ENCODE data around the gene EIF3L. TPM values are rescaled to one million over a fixed set of nuclear protein-coding genes. Genes with fewer than 3 reads are reported as not detected.

The EIF3L gene
- total RNA-seq, 2 experiments from 2014 or later, result 533 to 559 TPM

DNA sequence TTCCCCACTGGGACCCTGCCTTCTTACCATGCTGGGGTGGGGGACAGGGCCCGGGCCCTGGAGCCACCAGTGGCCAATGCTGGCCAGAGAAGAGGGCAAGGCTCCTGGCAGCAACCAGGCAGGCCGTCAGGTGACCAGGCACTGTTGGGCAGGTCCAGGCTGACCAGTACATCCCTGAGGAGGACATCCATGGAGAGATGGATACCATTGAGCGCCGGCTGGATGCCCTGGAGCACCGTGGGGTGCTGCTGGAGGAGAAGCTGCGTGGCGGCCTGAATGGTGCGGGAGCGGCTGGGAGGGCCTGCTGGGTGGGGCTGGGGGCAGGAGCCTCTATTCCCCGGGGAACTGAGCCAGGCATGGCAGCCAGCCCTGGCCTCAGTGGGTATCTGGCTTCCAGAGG is 83.2 kb downstream of the EIF3L start:
- CTCF ChIA-PET, result interaction anchor here (0.6 to 1.3 kb wide), 4 partner anchors 7 to 380 kb away, joined by 3 to 5 read pairs (median 3); no protein-coding TSS in a partner anchor
- POLR2A ChIA-PET, result no interaction called here

DNA sequence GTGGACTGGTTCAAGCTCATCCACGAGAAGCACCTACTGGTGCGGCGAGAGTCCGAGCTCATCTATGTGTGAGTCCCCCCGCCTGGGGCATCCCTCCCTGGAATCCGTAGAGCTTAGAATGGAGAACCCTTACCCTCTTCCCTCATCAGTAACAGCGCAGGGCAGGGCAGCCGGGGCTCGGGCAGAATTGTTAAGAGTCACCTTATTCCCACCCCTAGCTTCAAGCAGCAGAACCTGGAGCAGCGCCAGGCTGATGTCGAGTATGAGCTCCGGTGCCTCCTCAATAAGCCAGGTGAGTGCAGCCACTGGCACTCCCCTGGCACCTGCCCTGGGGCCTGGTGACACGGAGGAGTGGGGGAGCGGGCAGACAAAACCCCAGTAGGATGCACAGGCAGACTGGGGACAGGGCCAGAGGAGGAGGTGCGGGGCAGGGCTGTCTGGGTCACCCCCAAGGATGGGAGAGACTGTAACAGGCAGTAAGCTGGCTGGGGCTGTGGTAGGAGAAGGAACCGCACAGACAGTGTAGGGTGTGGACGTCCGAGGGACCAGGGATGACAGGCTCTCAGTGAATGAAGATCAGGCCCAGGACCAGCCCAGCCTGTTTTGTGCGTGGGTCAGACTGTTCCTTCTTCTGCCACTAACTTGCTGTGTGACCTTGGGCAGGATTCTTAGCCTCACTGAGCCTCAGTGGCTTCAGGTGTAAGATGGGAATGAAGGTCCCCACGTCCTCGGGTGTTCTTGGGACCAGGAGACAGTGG is 83.8 kb downstream of the EIF3L start:
- ChIA-PET CTCF (interaction anchor here (0.6 to 1.5 kb wide), 5 partner anchors 8 to 379 kb away, joined by 3 to 5 read pairs (median 3); no protein-coding TSS in a partner anchor), POLR2A (no interaction called here)

GRCh38 chr22:37933711-37934376 is 84.6 kb downstream of the EIF3L start:
- ChIA-PET POLR2A (no interaction called here), CTCF (interaction anchor here (0.7 to 1.5 kb wide), 8 partner anchors 9 to 117 kb away, joined by 3 to 8 read pairs (median 3); partner anchors contain the start of gene MICALL1)

Other genes with a start within 250 kb of the EIF3L start
- gene GGA1, start 240.6 kb upstream of the EIF3L start, total RNA-seq, result 10 to 100 TPM; 75.5 to 80.3 TPM
- gene SH3BP1, start 209.8 kb upstream of the EIF3L start, total RNA-seq, result 100 to 1,000 TPM; 102 to 105 TPM
- 10 to 100 TPM; 46.2 to 50.6 TPM for gene PDXP, start 190.7 kb upstream of the EIF3L start, total RNA-seq
- 100 to 1,000 TPM; 278 to 297 TPM for gene LGALS1, start 173.8 kb upstream of the EIF3L start, total RNA-seq
- gene NOL12, start 163.1 kb upstream of the EIF3L start, total RNA-seq, result 10 to 100 TPM; 50.5 to 54.6 TPM
- gene TRIOBP, start 152.4 kb upstream of the EIF3L start, total RNA-seq, result 10 to 100 TPM; 24.1 to 24.8 TPM
- 10 to 100 TPM; 10.9 to 11.7 TPM for gene GCAT, start 41.5 kb upstream of the EIF3L start, total RNA-seq
- gene GALR3, start 26.0 kb upstream of the EIF3L start, total RNA-seq, result not detected
- 10 to 100 TPM; 25.4 to 26.4 TPM for gene ANKRD54, start 5.1 kb upstream of the EIF3L start, total RNA-seq
- gene MICALL1, start 56.9 kb downstream of the EIF3L start, total RNA-seq, result 10 to 100 TPM; 17.9 to 20.5 TPM
- under 1 TPM in 1 of 2 experiments, not detected in 1; 0.27 TPM for gene C22orf23, start 104.2 kb downstream of the EIF3L start, total RNA-seq
- 100 to 1,000 TPM; 136 to 139 TPM for gene POLR2F, start 104.3 kb downstream of the EIF3L start, total RNA-seq
- not detected for gene SOX10, start 135.1 kb downstream of the EIF3L start, total RNA-seq
- gene PICK1, start 208.0 kb downstream of the EIF3L start, total RNA-seq, result 10 to 100 TPM; 18.2 to 19.5 TPM
- gene SLC16A8, start 234.8 kb downstream of the EIF3L start, total RNA-seq, result under 1 TPM in 1 of 2 experiments, not detected in 1; 0.10 TPM